A673 (cell line): Measurements from ENCODE around the gene SYNE2.

Source experiments
- EZH2 ChIP-seq: fragments of 200-600 bp; sonication (generic); IDR thresholded peaks from 2 replicates; pipeline ENCODE4 v1.6.1; 2017; ENCODE audit warnings: borderline replicate concordance, low read depth, mild to moderate bottlenecking, mixed read lengths, antibody characterized with exemption, low read length; ENCODE audit not compliant: poor library complexity, severe bottlenecking
- TF ChIP-seq, protein P1 (sequence below): fragments of 300-800, 200-600 bp; sonication (generic); conservative IDR thresholded peaks from 2 replicates; pipeline ENCODE4 v1.5.1; 2017; ENCODE audit warnings: low read depth, mild to moderate bottlenecking, antibody characterized with exemption, low read length, moderate library complexity, mixed read lengths

DNA sequence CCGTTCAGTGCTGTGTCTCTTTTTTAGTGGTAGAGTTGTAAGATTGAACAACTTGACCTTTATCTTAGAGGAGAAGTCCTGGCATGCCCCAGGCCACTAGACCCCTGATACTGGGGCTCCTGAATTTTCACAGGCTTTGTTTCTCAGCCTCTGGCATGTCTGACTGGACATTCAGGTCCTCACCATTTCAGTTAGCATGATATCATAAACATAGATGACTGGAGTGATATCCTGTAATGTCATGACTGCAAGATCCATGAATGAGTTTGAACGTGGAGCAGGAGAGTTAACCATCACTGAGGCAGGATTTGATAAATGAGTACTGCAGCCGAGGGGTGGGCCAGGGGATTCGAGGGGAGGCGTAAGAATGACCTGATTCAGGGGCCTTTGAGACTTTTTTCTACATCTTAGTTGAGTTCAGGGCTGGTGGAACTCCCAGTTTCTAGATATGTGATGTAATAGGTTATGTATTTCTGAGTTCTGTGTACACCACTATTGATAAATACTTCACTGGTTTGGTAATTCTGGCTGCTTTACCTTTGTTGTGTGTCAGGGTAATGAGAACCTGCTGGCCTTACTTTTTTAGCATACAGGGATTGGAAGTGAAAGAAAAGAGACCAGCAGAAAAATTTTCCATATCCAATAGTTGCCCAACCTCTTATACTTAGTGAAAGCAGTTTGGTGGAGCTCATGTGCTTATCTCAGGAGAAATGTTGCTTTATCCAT, 217.0 kb downstream of the SYNE2 start:
- TF ChIP-seq, protein P1, sequence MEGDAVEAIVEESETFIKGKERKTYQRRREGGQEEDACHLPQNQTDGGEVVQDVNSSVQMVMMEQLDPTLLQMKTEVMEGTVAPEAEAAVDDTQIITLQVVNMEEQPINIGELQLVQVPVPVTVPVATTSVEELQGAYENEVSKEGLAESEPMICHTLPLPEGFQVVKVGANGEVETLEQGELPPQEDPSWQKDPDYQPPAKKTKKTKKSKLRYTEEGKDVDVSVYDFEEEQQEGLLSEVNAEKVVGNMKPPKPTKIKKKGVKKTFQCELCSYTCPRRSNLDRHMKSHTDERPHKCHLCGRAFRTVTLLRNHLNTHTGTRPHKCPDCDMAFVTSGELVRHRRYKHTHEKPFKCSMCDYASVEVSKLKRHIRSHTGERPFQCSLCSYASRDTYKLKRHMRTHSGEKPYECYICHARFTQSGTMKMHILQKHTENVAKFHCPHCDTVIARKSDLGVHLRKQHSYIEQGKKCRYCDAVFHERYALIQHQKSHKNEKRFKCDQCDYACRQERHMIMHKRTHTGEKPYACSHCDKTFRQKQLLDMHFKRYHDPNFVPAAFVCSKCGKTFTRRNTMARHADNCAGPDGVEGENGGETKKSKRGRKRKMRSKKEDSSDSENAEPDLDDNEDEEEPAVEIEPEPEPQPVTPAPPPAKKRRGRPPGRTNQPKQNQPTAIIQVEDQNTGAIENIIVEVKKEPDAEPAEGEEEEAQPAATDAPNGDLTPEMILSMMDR: no peak
- no peak for TF ChIP-seq EZH2
